ENCODE results near the gene ABLIM2. TPM values are rescaled to one million over a fixed set of nuclear protein-coding genes. Genes with fewer than 3 reads are reported as not detected.

ABLIM2 gene
- total and polyA plus RNA-seq, 10 of the 15 experiments (the other 5 are each of a cell fraction or from before 2014, with no cell fraction given): 0.03 to 0.15 (median 0.05) TPM; not detected in 7

DNA sequence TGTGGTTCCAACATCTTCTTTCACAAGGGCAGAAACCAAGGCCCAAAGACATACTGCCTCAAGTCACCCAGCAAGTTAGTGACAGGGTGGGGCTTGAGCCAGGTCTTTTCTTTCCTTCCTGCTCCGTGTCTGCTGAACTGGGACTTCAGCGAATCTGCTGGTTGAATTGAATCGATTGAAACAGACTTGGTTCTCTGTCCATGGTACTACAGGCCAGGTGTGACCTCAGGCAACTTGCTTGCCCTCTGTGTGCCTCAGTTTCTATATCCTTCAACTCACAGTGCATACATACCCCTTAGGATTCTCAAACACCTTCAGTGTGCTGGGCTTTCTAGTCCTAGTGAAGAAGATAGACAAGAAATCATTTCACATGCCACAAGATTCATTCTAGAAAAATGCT lies 2.0 kb upstream of the ABLIM2 start:
- no peaks in the 10 kb centered on the region; the same call in 1 of the 2 replicates for H3K79me2 ChIP-seq (ENCODE audit: control insufficient read depth, insufficient read depth, low read length)
- SMC1A ChIA-PET (ENCODE audit: uncharacterized antibody, unreplicated experiment): no interaction called here
- H3K27ac ChIP-seq (ENCODE audit: control insufficient read depth, insufficient read depth): no peak overlapping the region
- POLR2A ChIA-PET: no interaction called here
- CTCF ChIA-PET: no interaction called here
- TF ChIP-seq, protein P1, sequence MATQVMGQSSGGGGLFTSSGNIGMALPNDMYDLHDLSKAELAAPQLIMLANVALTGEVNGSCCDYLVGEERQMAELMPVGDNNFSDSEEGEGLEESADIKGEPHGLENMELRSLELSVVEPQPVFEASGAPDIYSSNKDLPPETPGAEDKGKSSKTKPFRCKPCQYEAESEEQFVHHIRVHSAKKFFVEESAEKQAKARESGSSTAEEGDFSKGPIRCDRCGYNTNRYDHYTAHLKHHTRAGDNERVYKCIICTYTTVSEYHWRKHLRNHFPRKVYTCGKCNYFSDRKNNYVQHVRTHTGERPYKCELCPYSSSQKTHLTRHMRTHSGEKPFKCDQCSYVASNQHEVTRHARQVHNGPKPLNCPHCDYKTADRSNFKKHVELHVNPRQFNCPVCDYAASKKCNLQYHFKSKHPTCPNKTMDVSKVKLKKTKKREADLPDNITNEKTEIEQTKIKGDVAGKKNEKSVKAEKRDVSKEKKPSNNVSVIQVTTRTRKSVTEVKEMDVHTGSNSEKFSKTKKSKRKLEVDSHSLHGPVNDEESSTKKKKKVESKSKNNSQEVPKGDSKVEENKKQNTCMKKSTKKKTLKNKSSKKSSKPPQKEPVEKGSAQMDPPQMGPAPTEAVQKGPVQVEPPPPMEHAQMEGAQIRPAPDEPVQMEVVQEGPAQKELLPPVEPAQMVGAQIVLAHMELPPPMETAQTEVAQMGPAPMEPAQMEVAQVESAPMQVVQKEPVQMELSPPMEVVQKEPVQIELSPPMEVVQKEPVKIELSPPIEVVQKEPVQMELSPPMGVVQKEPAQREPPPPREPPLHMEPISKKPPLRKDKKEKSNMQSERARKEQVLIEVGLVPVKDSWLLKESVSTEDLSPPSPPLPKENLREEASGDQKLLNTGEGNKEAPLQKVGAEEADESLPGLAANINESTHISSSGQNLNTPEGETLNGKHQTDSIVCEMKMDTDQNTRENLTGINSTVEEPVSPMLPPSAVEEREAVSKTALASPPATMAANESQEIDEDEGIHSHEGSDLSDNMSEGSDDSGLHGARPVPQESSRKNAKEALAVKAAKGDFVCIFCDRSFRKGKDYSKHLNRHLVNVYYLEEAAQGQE (IDR thresholded peaks at IDR 0.05; ENCODE audit: low read depth, low read length): peak; percentile 77; the same call in 1 of the 2 replicates
- TF ChIP-seq RAD51 (IDR thresholded peaks at IDR 0.05): no peak
- intact Hi-C loops (cut with micrococcal nuclease; ENCODE audit: unreplicated experiment) (no loop called here), in situ Hi-C loops (cut with MboI) (no loop called here)
- no peak overlapping the region for H3K4me3 ChIP-seq
- no peaks in the 10 kb centered on the region for H4K20me1 ChIP-seq (ENCODE audit: control insufficient read depth, insufficient read depth)
- no TSS peak for BruUV-seq (replicated peaks)
- no peak overlapping the region for H3K9ac ChIP-seq (ENCODE audit: control insufficient read depth, insufficient read depth, low read length)
- no peak overlapping the region for H3K4me2 ChIP-seq (ENCODE audit: control insufficient read depth, insufficient read depth)
- ATAC-seq (no peak), FAIRE-seq (no peak), DNase-seq (ENCODE audit: low read depth, low spot score) (no peak)
- peaks cover 5% of the 10 kb centered on the region for H3K4me1 ChIP-seq (ENCODE audit: control insufficient read depth, insufficient read depth, low read length)
- no peaks in the 10 kb centered on the region for H3K36me3 ChIP-seq (ENCODE audit: control insufficient read depth in 2 of 2, insufficient read depth in 2 of 2, low read length in 1 of 2)
- RAD21 ChIA-PET (ENCODE audit: unreplicated experiment): no interaction called here
- no peaks in the 10 kb centered on the region for H3K9me3 ChIP-seq (replicated peaks; ENCODE audit: control insufficient read depth, insufficient read depth, low read length)
- no peaks in the 10 kb centered on the region for H3K27me3 ChIP-seq (replicated peaks in 1 of 2; ENCODE audit: control insufficient read depth in 2 of 2, insufficient read depth in 2 of 2, low read length in 1 of 2)
- H2AFZ ChIP-seq (ENCODE audit: control insufficient read depth, low read depth, low read length): no peak overlapping the region
- 73% methylated on average over 3 of the region's 3 CpGs for WGBS (ENCODE audit: insufficient coverage, insufficient replicate concordance, low lambda C conversion rate, missing lambda C conversion rate)

DNA sequence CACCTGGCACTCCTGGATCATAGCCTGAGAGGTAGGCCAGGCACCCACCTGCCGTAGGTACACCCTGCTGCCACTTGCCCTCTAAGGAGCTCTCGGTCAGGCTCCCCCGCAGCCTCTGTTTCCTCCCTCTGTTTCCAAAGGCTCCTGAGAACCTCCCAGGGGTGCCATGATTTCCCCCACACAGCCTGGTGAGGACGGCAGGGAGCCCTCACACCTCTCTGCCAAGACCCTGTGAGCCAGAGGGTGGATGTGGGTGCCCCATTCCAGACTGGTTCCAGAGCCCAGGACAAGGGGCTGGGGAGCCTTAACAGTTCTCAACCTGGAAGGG lies 1.6 kb upstream of the ABLIM2 start:
- Histone ChIP-seq H3K9me3 (replicated peaks; ENCODE audit: control insufficient read depth, insufficient read depth, low read length) (no peaks in the 10 kb centered on the region), H3K36me3 (ENCODE audit: control insufficient read depth in 2 of 2, insufficient read depth in 2 of 2, low read length in 1 of 2) (no peaks in the 10 kb centered on the region), H3K9ac (ENCODE audit: control insufficient read depth, insufficient read depth, low read length) (peak overlapping the region; percentile 68; the same call in 1 of the 2 replicates), H3K79me2 (ENCODE audit: control insufficient read depth, insufficient read depth, low read length) (no peaks in the 10 kb centered on the region; the same call in 1 of the 2 replicates), H3K4me3 (no peak overlapping the region), H3K27me3 (replicated peaks in 1 of 2; ENCODE audit: control insufficient read depth in 2 of 2, insufficient read depth in 2 of 2, low read length in 1 of 2) (no peaks in the 10 kb centered on the region), H3K27ac (ENCODE audit: control insufficient read depth, insufficient read depth) (no peak overlapping the region), H3K4me1 (ENCODE audit: control insufficient read depth, insufficient read depth, low read length) (peaks cover 5% of the 10 kb centered on the region), H2AFZ (ENCODE audit: control insufficient read depth, low read depth, low read length) (no peak overlapping the region), H4K20me1 (ENCODE audit: control insufficient read depth, insufficient read depth) (no peaks in the 10 kb centered on the region), H3K4me2 (ENCODE audit: control insufficient read depth, insufficient read depth) (peak overlapping the region; percentile 100; the same call in 1 of the 2 replicates)
- CTCF ChIA-PET: no interaction called here
- RAD21 ChIA-PET (ENCODE audit: unreplicated experiment): no interaction called here
- DNase-seq (ENCODE audit: low read depth, low spot score) (no peak), FAIRE-seq (no peak), ATAC-seq (no peak)
- intact Hi-C loops (cut with micrococcal nuclease; ENCODE audit: unreplicated experiment) (no loop called here), in situ Hi-C loops (cut with MboI) (no loop called here)
- 72% methylated on average over 4 of the region's 4 CpGs for WGBS (ENCODE audit: insufficient coverage, insufficient replicate concordance, low lambda C conversion rate, missing lambda C conversion rate)
- POLR2A ChIA-PET: interaction anchor here (1.1 kb wide), 1 partner anchor 12 kb away, joined by 3 read pairs; no protein-coding TSS in a partner anchor
- BruUV-seq (replicated peaks): no TSS peak
- SMC1A ChIA-PET (ENCODE audit: uncharacterized antibody, unreplicated experiment): interaction anchor here (1.6 kb wide), 1 partner anchor 9 kb away, joined by 4 read pairs; no protein-coding TSS in a partner anchor
- TF ChIP-seq FOS (IDR thresholded peaks at IDR 0.05; ENCODE audit: borderline replicate concordance, extremely low read depth, insufficient read length) (no peak), KAT2A (conservative IDR thresholded peaks at IDR 0.05; ENCODE audit: control insufficient read depth, low read depth, low read length) (no peak), IKZF1 (conservative IDR thresholded peaks at IDR 0.05) (no peak), SUPT20H (IDR thresholded peaks at IDR 0.05; ENCODE audit: borderline replicate concordance, control insufficient read depth, low read depth, low read length) (no peak), ZNF207 (IDR thresholded peaks at IDR 0.05; ENCODE audit: borderline replicate concordance) (no peak), RFX5 (IDR thresholded peaks at IDR 0.05; ENCODE audit: low read depth, low read length) (no peak), CBX5 (IDR thresholded peaks at IDR 0.05; ENCODE audit: low read depth) (no peak)
- TF ChIP-seq, protein P2, sequence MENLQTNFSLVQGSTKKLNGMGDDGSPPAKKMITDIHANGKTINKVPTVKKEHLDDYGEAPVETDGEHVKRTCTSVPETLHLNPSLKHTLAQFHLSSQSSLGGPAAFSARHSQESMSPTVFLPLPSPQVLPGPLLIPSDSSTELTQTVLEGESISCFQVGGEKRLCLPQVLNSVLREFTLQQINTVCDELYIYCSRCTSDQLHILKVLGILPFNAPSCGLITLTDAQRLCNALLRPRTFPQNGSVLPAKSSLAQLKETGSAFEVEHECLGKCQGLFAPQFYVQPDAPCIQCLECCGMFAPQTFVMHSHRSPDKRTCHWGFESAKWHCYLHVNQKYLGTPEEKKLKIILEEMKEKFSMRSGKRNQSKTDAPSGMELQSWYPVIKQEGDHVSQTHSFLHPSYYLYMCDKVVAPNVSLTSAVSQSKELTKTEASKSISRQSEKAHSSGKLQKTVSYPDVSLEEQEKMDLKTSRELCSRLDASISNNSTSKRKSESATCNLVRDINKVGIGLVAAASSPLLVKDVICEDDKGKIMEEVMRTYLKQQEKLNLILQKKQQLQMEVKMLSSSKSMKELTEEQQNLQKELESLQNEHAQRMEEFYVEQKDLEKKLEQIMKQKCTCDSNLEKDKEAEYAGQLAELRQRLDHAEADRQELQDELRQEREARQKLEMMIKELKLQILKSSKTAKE (IDR thresholded peaks at IDR 0.05; ENCODE audit: low read depth, poor library complexity, severe bottlenecking): no peak
- TF ChIP-seq, protein P3, sequence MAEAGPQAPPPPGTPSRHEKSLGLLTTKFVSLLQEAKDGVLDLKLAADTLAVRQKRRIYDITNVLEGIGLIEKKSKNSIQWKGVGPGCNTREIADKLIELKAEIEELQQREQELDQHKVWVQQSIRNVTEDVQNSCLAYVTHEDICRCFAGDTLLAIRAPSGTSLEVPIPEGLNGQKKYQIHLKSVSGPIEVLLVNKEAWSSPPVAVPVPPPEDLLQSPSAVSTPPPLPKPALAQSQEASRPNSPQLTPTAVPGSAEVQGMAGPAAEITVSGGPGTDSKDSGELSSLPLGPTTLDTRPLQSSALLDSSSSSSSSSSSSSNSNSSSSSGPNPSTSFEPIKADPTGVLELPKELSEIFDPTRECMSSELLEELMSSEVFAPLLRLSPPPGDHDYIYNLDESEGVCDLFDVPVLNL (IDR thresholded peaks at IDR 0.05; ENCODE audit: low read depth, low read length): no peak
